HCT116 (cell line): ENCODE results near the gene COL28A1. TPM values are rescaled to one million over a fixed set of nuclear protein-coding genes. Genes with fewer than 3 reads are reported as not detected.

Experiments used
- ATAC-seq: fragments of 200-7000 bp; cut with Tn5 transposase; 2 replicates; pipeline ENCODE4 v1.9.1; 2020; ENCODE audit warnings: mild to moderate bottlenecking, moderate library complexity
- BruUV-seq: library from RNA; stranded (reverse); fragments of 400-500 nt; replicated peaks from 2 replicates; lab custom pipeline; 2021; lab: Mats Ljungman, UMichigan
- CTCF ChIA-PET: fragments of 300-600 bp; sonication (Branson Sonifier 250); formaldehyde crosslinking; loops from one replicate; lab custom pipeline; 2021; ENCODE audit warnings: antibody characterized with exemption; lab: Charles Lee
- POLR2A ChIA-PET: fragments of 300-600, 350-600 bp; sonication (Branson Sonifier 250); formaldehyde crosslinking; loops from one replicate; lab custom pipeline; 2021; ENCODE audit warnings: antibody characterized with exemption; lab: Charles Lee
- RAD21 ChIA-PET, 2 experiments: fragments of 300-600 bp; sonication (Branson Sonifier 250); formaldehyde crosslinking; loops; one replicate each; lab custom pipeline; 2023; ENCODE audit warnings: low total read pairs in 2 of 2; ENCODE audit not compliant: uncharacterized antibody in 2 of 2, unreplicated experiment in 2 of 2, low non-redundant PET in 1 of 2; lab: Charles Lee
- DNase-seq: peaks from one replicate; pipeline ENCODE4 v3.0.0-alpha.2; 2010; ENCODE audit warnings: low read depth, low spot score
- H2AFZ ChIP-seq: fragments of 200-600 bp; shearing (Covaris generic), sonication (generic); 2 replicates; pipeline ENCODE4 v1.6.1; 2017; ENCODE audit warnings: low read depth, mixed run types, mixed read lengths, antibody characterized with exemption, low read length; ENCODE audit not compliant: poor library complexity, severe bottlenecking
- H3K27ac ChIP-seq: 2 replicates; pipeline ENCODE4 v1.5.1; 2012; ENCODE audit warnings: low read depth, low read length
- H3K27me3 ChIP-seq: fragments of 200-600 bp; sonication (generic); 2 replicates; pipeline ENCODE4 v1.6.1; 2016; ENCODE audit warnings: mixed run types, low read length, mixed read lengths; ENCODE audit not compliant: insufficient read depth
- H3K36me3 ChIP-seq, 2 experiments: fragments of 200-500 bp in 1 of 2; fragments of 200-600 bp in 1 of 2; sonication (Bioruptor generic) in 1 of 2; sonication (generic) in 1 of 2; 2 replicates each; pipeline versions ENCODE4 v1.5.1 to v1.6.1; 2014 to 2016; ENCODE audit warnings: low read length in 2 of 2, inconsistent platforms in 1 of 2, mixed read lengths in 1 of 2, mixed run types in 1 of 2; ENCODE audit not compliant: insufficient read depth in 2 of 2, control insufficient read depth in 1 of 2
- H3K4me1 ChIP-seq, 2 experiments: fragments of 200-600 bp in 1 of 2; sonication (generic) in 1 of 2; 2 replicates each; pipeline versions ENCODE4 v1.5.1 to v1.6.1; 2012 to 2017; ENCODE audit warnings: low read length in 2 of 2, inconsistent platforms in 1 of 2, mild to moderate bottlenecking in 1 of 2, mixed read lengths in 1 of 2, mixed run types in 1 of 2, moderate library complexity in 1 of 2; ENCODE audit not compliant: insufficient read depth in 2 of 2, control insufficient read depth in 1 of 2
- H3K4me2 ChIP-seq: fragments of 200-600 bp; sonication (generic); 2 replicates; pipeline ENCODE4 v1.6.1; 2017; ENCODE audit warnings: mixed run types, low read length, mixed read lengths
- H3K4me3 ChIP-seq, 2 experiments: fragments of 200-600 bp in 1 of 2; sonication (generic) in 1 of 2; replicated peaks in 1 of 2; 2 replicates each; pipeline ENCODE4 v1.5.1; 2011 to 2016; ENCODE audit warnings: low read length in 2 of 2, control low read depth in 1 of 2, low read depth in 1 of 2, mild to moderate bottlenecking in 1 of 2, mixed read lengths in 1 of 2, mixed run types in 1 of 2
- H3K79me2 ChIP-seq: fragments of 200-600 bp; sonication (generic); 2 replicates; pipeline ENCODE4 v1.6.1; 2017; ENCODE audit warnings: mild to moderate bottlenecking, mixed run types, low read length, moderate library complexity, mixed read lengths; ENCODE audit not compliant: insufficient read depth
- H3K9ac ChIP-seq: fragments of 200-600 bp; sonication (generic); 2 replicates; pipeline ENCODE4 v1.6.1; 2016; ENCODE audit warnings: low read length, mixed read lengths
- H3K9me2 ChIP-seq: fragments of 200-600 bp; sonication (generic), shearing (Covaris generic); 2 replicates; pipeline ENCODE4 v1.6.1; 2017; ENCODE audit warnings: mixed run types, mild to moderate bottlenecking, moderate library complexity; ENCODE audit not compliant: insufficient read depth
- H3K9me3 ChIP-seq, 2 experiments: fragments of 200-500 bp in 1 of 2; fragments of 200-600 bp in 1 of 2; sonication (Bioruptor generic) in 1 of 2; sonication (generic) in 1 of 2; 2 replicates each; pipeline ENCODE4 v1.6.1; 2014 to 2017; ENCODE audit warnings: low read length in 2 of 2, mixed read lengths in 2 of 2, inconsistent platforms in 1 of 2, low read depth in 1 of 2, mild to moderate bottlenecking in 1 of 2, mixed run types in 1 of 2, moderate library complexity in 1 of 2; ENCODE audit not compliant: control insufficient read depth in 1 of 2, insufficient read depth in 1 of 2
- H4K20me1 ChIP-seq: fragments of 200-600 bp; sonication (generic), shearing (Covaris generic); 2 replicates; pipeline ENCODE4 v1.6.1; 2017; ENCODE audit warnings: mixed run types, mild to moderate bottlenecking, moderate library complexity; ENCODE audit not compliant: insufficient read depth
- CBX3 ChIP-seq: IDR thresholded peaks from 2 replicates; pipeline ENCODE4 v1.6.1; 2012; ENCODE audit warnings: low read depth
- CEBPB ChIP-seq: IDR thresholded peaks from 2 replicates; pipeline ENCODE4 v1.6.1; 2012; ENCODE audit warnings: low read depth
- EGR1 ChIP-seq: IDR thresholded peaks from 2 replicates; pipeline ENCODE4 v1.6.1; 2012; ENCODE audit warnings: low read depth
- ELF1 ChIP-seq: IDR thresholded peaks from 2 replicates; pipeline ENCODE4 v1.6.1; 2012; ENCODE audit warnings: low read depth, borderline replicate concordance
- POLR2AphosphoS5 ChIP-seq: IDR thresholded peaks from 2 replicates; pipeline ENCODE4 v1.6.1; 2011; ENCODE audit warnings: mild to moderate bottlenecking, low read depth, low read length, moderate library complexity
- SIN3A ChIP-seq: IDR thresholded peaks from 2 replicates; pipeline ENCODE4 v1.6.1; 2012; ENCODE audit warnings: low read depth
- SRF ChIP-seq: IDR thresholded peaks from 2 replicates; pipeline ENCODE4 v1.6.1; 2012; ENCODE audit warnings: low read depth
- YY1 ChIP-seq: IDR thresholded peaks from 2 replicates; pipeline ENCODE4 v1.6.1; 2011; ENCODE audit warnings: low read length, low read depth, moderate library complexity, mild to moderate bottlenecking; ENCODE audit not compliant: insufficient replicate concordance; ENCODE audit errors: extremely low read depth
- ZFX ChIP-seq: fragments of 450-650 bp; IDR thresholded peaks from 2 replicates; pipeline ENCODE4 v1.6.1; 2017
- intact Hi-C: fragments of 100-400 bp; cut with micrococcal nuclease; formaldehyde crosslinking; loops from 2 replicates; pipeline ENCODE4 v1.10.0; 2022
- total RNA-seq: library from RNA; stranded (reverse); gene quantifications from one replicate; pipeline ENCODE4 v1.2.1, GENCODE V29; 2021; ENCODE audit not compliant: unreplicated experiment
- TF ChIP-seq, protein P1 (sequence below): IDR thresholded peaks from 2 replicates; pipeline ENCODE4 v1.6.1; 2011; ENCODE audit warnings: mild to moderate bottlenecking, low read length, moderate library complexity; ENCODE audit not compliant: insufficient replicate concordance; ENCODE audit errors: extremely low read depth
- TF ChIP-seq, protein P2 (sequence below): IDR thresholded peaks from 2 replicates; pipeline ENCODE4 v1.6.1; 2012
- TF ChIP-seq, protein P3 (sequence below), 3 experiments: fragments of 200-600 bp in 1 of 3; sonication (generic) in 1 of 3; IDR thresholded peaks in 2 of 3; conservative IDR thresholded peaks in 1 of 3; 2 replicates each; pipeline ENCODE4 v1.5.1; 2012 to 2017; ENCODE audit warnings: low read depth in 2 of 3, low read length in 2 of 3, antibody characterized with exemption in 1 of 3, borderline replicate concordance in 1 of 3, control low read depth in 1 of 3, mild to moderate bottlenecking in 1 of 3, mixed read lengths in 1 of 3, mixed run types in 1 of 3, moderate library complexity in 1 of 3; ENCODE audit not compliant: insufficient read depth in 1 of 3
- TF ChIP-seq, protein P4 (sequence below): IDR thresholded peaks from 2 replicates; pipeline ENCODE4 v1.6.1; 2012

COL28A1 gene
- total RNA-seq, 1 experiment from 2014 or later: 0.12 TPM

DNA sequence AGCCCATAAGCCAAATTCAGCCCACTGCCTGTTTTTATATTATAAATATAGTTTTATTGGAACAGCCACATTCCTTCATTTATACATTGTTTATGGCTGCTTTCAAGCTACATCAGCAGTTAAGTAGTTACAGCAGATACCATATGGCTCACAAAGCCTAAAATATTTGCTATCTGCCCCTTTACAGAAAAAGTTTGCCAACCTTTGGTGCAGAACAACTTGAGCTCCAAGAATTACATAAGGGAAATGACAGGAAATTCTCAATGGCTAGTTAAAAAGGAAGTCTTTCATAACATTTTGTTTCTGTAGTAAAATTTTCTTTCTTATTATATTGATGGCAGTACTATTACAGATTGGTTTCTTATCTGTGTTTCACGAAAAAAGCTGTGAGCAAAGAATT is 59.3 kb downstream of the COL28A1 start:
- Histone ChIP-seq H3K4me1 (no peaks in the 10 kb centered on the region), H3K9me2 (no peaks in the 10 kb centered on the region), H3K4me2 (no peak overlapping the region), H3K27me3 (no peaks in the 10 kb centered on the region), H2AFZ (no peak overlapping the region), H3K4me3 (no peak overlapping the region), H3K27ac (no peak overlapping the region), H3K9ac (no peak overlapping the region), H4K20me1 (no peaks in the 10 kb centered on the region), H3K9me3 (no peaks in the 10 kb centered on the region), H3K79me2 (no peaks in the 10 kb centered on the region), H3K36me3 (no peaks in the 10 kb centered on the region)
- BruUV-seq: no TSS peak
- no peak for ATAC-seq
- ChIA-PET CTCF (no interaction called here), RAD21 (no interaction called here), POLR2A (no interaction called here)
- intact Hi-C loops: no loop called here
- DNase-seq: no peak
- TF ChIP-seq ZFX (no peak), CEBPB (no peak), ELF1 (no peak), EGR1 (no peak), SRF (no peak), SIN3A (no peak), CBX3 (no peak), POLR2AphosphoS5 (no peak), YY1 (no peak)
- TF ChIP-seq, protein P1, sequence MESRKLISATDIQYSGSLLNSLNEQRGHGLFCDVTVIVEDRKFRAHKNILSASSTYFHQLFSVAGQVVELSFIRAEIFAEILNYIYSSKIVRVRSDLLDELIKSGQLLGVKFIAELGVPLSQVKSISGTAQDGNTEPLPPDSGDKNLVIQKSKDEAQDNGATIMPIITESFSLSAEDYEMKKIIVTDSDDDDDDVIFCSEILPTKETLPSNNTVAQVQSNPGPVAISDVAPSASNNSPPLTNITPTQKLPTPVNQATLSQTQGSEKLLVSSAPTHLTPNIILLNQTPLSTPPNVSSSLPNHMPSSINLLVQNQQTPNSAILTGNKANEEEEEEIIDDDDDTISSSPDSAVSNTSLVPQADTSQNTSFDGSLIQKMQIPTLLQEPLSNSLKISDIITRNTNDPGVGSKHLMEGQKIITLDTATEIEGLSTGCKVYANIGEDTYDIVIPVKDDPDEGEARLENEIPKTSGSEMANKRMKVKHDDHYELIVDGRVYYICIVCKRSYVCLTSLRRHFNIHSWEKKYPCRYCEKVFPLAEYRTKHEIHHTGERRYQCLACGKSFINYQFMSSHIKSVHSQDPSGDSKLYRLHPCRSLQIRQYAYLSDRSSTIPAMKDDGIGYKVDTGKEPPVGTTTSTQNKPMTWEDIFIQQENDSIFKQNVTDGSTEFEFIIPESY: no peak
- TF ChIP-seq, protein P2, sequence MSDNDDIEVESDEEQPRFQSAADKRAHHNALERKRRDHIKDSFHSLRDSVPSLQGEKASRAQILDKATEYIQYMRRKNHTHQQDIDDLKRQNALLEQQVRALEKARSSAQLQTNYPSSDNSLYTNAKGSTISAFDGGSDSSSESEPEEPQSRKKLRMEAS: no peak
- TF ChIP-seq, protein P3, sequence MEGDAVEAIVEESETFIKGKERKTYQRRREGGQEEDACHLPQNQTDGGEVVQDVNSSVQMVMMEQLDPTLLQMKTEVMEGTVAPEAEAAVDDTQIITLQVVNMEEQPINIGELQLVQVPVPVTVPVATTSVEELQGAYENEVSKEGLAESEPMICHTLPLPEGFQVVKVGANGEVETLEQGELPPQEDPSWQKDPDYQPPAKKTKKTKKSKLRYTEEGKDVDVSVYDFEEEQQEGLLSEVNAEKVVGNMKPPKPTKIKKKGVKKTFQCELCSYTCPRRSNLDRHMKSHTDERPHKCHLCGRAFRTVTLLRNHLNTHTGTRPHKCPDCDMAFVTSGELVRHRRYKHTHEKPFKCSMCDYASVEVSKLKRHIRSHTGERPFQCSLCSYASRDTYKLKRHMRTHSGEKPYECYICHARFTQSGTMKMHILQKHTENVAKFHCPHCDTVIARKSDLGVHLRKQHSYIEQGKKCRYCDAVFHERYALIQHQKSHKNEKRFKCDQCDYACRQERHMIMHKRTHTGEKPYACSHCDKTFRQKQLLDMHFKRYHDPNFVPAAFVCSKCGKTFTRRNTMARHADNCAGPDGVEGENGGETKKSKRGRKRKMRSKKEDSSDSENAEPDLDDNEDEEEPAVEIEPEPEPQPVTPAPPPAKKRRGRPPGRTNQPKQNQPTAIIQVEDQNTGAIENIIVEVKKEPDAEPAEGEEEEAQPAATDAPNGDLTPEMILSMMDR (IDR thresholded peaks at IDR 0.05 in 2 of 3, conservative IDR thresholded peaks at IDR 0.05 in 1 of 3; ENCODE audit: borderline replicate concordance in 1 of 3, insufficient read depth in 1 of 3, low read depth in 2 of 3, low read length in 2 of 3): no peak
- TF ChIP-seq, protein P4, sequence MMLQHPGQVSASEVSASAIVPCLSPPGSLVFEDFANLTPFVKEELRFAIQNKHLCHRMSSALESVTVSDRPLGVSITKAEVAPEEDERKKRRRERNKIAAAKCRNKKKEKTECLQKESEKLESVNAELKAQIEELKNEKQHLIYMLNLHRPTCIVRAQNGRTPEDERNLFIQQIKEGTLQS: no peak
